GM18526 (cell line): ENCODE data around the gene POLR3K.

Experiments
- POLR2A ChIP-seq: IDR thresholded peaks from 3 replicates; pipeline ENCODE4 v1.6.1; 2011; ENCODE audit not compliant: insufficient read length; ENCODE audit errors: extremely low read depth

Gene POLR3K

GRCh38 chr16:62283-62967 lies 9.0 kb upstream of the POLR3K start:
- no peak for TF ChIP-seq POLR2A

GRCh38 chr16:61879-62281 lies 8.5 kb upstream of the POLR3K start:
- TF ChIP-seq POLR2A = no peak

GRCh38 chr16:60929-61878 lies 7.8 kb upstream of the POLR3K start:
- TF ChIP-seq POLR2A = no peak

GRCh38 chr16:60166-60565 lies 6.8 kb upstream of the POLR3K start:
- no peak for TF ChIP-seq POLR2A

GRCh38 chr16:59440-60059 lies 6.1 kb upstream of the POLR3K start:
- TF ChIP-seq POLR2A = no peak

GRCh38 chr16:58491-59439 lies 5.4 kb upstream of the POLR3K start:
- no peak for TF ChIP-seq POLR2A

- TF ChIP-seq POLR2A = no peak
Measured at GRCh38 chr16:57711-58110, 4.3 kb upstream of the POLR3K start.

GRCh38 chr16:56231-56927 lies 3.0 kb upstream of the POLR3K start:
- TF ChIP-seq POLR2A = no peak

GRCh38 chr16:55571-56136 lies 2.2 kb upstream of the POLR3K start:
- TF ChIP-seq POLR2A = no peak

GRCh38 chr16:54237-54581 lies 801 bp upstream of the POLR3K start:
- no peak for TF ChIP-seq POLR2A

- no peak for TF ChIP-seq POLR2A
Measured at GRCh38 chr16:50769-51591, 2.4 kb downstream of the POLR3K start.

GRCh38 chr16:47234-47633 lies 6.2 kb downstream of the POLR3K start:
- TF ChIP-seq POLR2A = no peak

- TF ChIP-seq POLR2A = no peak
Measured at GRCh38 chr16:45454-45853, 8.0 kb downstream of the POLR3K start.
